Naive thymus-derived CD4-positive, alpha-beta T cell (primary cell): ENCODE measurements around the gene WWP2. TPM values are rescaled to one million over a fixed set of nuclear protein-coding genes. Genes with fewer than 3 reads are reported as not detected.
"Not testable (repeated sequence)": the region's sequence is repeated elsewhere in the genome, so short reads cannot be mapped to it uniquely, and the experiment has no call there.

Source experiments
- ATAC-seq: fragments of 150-1000 bp; cut with Tn5 transposase; 2 replicates; pipeline ENCODE4 v1.10.0; 2021; ENCODE audit warnings: mild to moderate bottlenecking, moderate library complexity
- CTCF ChIA-PET: fragments of 350-600 bp; sonication (Branson Sonifier 250); formaldehyde crosslinking; loops from one replicate; lab custom pipeline; 2021; ENCODE audit warnings: antibody characterized with exemption; lab: Charles Lee
- POLR2A ChIA-PET: fragments of 350-600 bp; sonication (Branson Sonifier 250); formaldehyde crosslinking; loops from one replicate; lab custom pipeline; 2021; ENCODE audit warnings: antibody characterized with exemption, inconsistent platforms; lab: Charles Lee
- DNase-seq, 9 donors: peaks; one replicate each; pipeline versions ENCODE4 v3.0.0 to v3.0.0-alpha.2; 2020 to 2022; ENCODE audit warnings: mixed read lengths in 1 of 9
- H3K27ac ChIP-seq: one replicate; pipeline ENCODE4 v1.7.0; 2013; ENCODE audit warnings: mild to moderate bottlenecking, low read depth, low read length, moderate library complexity
- H3K27me3 ChIP-seq, 2 donors: one replicate each; pipeline ENCODE4 v1.7.0; 2013; ENCODE audit warnings: low read length in 2 of 2, mild to moderate bottlenecking in 2 of 2, moderate library complexity in 2 of 2; ENCODE audit not compliant: control insufficient read depth in 2 of 2, insufficient read depth in 2 of 2
- H3K36me3 ChIP-seq, 3 experiments: 1 replicate in 2 of 3; 2 replicates in 1 of 3; pipeline ENCODE4 v1.7.0; 2013; ENCODE audit warnings: low read length in 3 of 3, mild to moderate bottlenecking in 3 of 3, moderate library complexity in 1 of 3; ENCODE audit not compliant: insufficient read depth in 3 of 3, control insufficient read depth in 2 of 3
- H3K4me1 ChIP-seq, 2 donors: one replicate each; pipeline ENCODE4 v1.7.0; 2013; ENCODE audit warnings: low read length in 2 of 2, mild to moderate bottlenecking in 2 of 2, moderate library complexity in 1 of 2; ENCODE audit not compliant: control insufficient read depth in 2 of 2, insufficient read depth in 2 of 2
- H3K4me3 ChIP-seq: 2 replicates; pipeline ENCODE4 v1.7.0; 2013; ENCODE audit warnings: mild to moderate bottlenecking, low read length
- H3K9me3 ChIP-seq, 3 experiments: 1 replicate in 2 of 3; 2 replicates in 1 of 3; pipeline ENCODE4 v1.7.0; 2013; ENCODE audit warnings: low read length in 3 of 3; ENCODE audit not compliant: control insufficient read depth in 2 of 3
- H3K27ac Mint-ChIP-seq, 9 donors: one replicate each; pipeline ENCODE4 v1.8.0; 2020 to 2022; ENCODE audit warnings: mixed read lengths in 9 of 9, mild to moderate bottlenecking in 8 of 9, moderate library complexity in 5 of 9, inconsistent platforms in 2 of 9
- H3K27me3 Mint-ChIP-seq, 5 donors: one replicate each; pipeline ENCODE4 v1.8.0; 2021 to 2022; ENCODE audit warnings: mixed read lengths in 5 of 5, mild to moderate bottlenecking in 1 of 5
- H3K36me3 Mint-ChIP-seq, 5 donors: one replicate each; pipeline ENCODE4 v1.8.0; 2020 to 2022; ENCODE audit warnings: mixed read lengths in 5 of 5, mild to moderate bottlenecking in 3 of 5, inconsistent platforms in 1 of 5
- H3K4me1 Mint-ChIP-seq, 7 donors: one replicate each; pipeline ENCODE4 v1.8.0; 2020 to 2022; ENCODE audit warnings: mixed read lengths in 7 of 7, mild to moderate bottlenecking in 3 of 7, inconsistent platforms in 1 of 7
- H3K4me3 Mint-ChIP-seq, 10 donors: one replicate each; pipeline ENCODE4 v1.8.0; 2020 to 2022; ENCODE audit warnings: mild to moderate bottlenecking in 10 of 10, mixed read lengths in 10 of 10, moderate library complexity in 6 of 10, inconsistent platforms in 2 of 10
- H3K9me3 Mint-ChIP-seq, 11 donors: one replicate each; pipeline ENCODE4 v1.8.0; 2020 to 2022; ENCODE audit warnings: mixed read lengths in 11 of 11, mild to moderate bottlenecking in 4 of 11, inconsistent platforms in 1 of 11, moderate library complexity in 1 of 11
- intact Hi-C, 2 donors: fragments of 100-400 bp; cut with micrococcal nuclease; formaldehyde crosslinking; loops; one replicate each; pipeline ENCODE4 v1.15.1; 2023
- polyA plus RNA-seq, 2 donors: library from polyadenylated mRNA; unstranded; fragments of 300-500 nt; fragmentation: Illumina TruSeq; gene quantifications; one replicate each; pipeline ENCODE4 v1.2.3, GENCODE V29; 2021
- total RNA-seq, 6 experiments: library from RNA in 5 of 6; stranded (reverse) in 5 of 6; gene quantifications; 1 replicate in 5 of 6; 2 replicates in 1 of 6; pipeline ENCODE4 v1.2.3 and lab custom pipeline; 2021 to 2026

WWP2 gene
- total and polyA plus RNA-seq, 7 experiments from 2014 or later: 29.2 to 81.3 (median 64.7) TPM

- intact Hi-C loops: loop anchor here in 1 of 2 donors (10.0 kb wide), 1 partner anchor 128 kb away; the partner anchor contains the start of gene NQO1
- no peaks in the 10 kb centered on the region for H3K4me1 ChIP-seq
- DNase-seq (no peak), ATAC-seq (no peak)
- H3K4me3 Mint-ChIP-seq: no peak overlapping the region
- no peaks in the 10 kb centered on the region for H3K9me3 Mint-ChIP-seq
- H3K4me3 ChIP-seq: no peak overlapping the region
- H3K27ac Mint-ChIP-seq: no peak overlapping the region
- no peaks in the 10 kb centered on the region for H3K27me3 ChIP-seq
- no peak overlapping the region for H3K27ac ChIP-seq
- POLR2A ChIA-PET: no interaction called here
- peaks cover 0 to 20% (median 0%) of the 10 kb centered on the region in 3 experiments for H3K36me3 ChIP-seq
- H3K36me3 Mint-ChIP-seq: peaks cover 9 to 48% (median 18%) of the 10 kb centered on the region in 5 donors
- CTCF ChIA-PET: no interaction called here
- H3K9me3 ChIP-seq: no peaks in the 10 kb centered on the region
- H3K27me3 Mint-ChIP-seq: no peaks in the 10 kb centered on the region
- H3K4me1 Mint-ChIP-seq: peaks cover 2 to 15% (median 9%) of the 10 kb centered on the region in 7 donors
Observed at GRCh38 chr16:69852815-69853214, 90.7 kb downstream of the WWP2 start.

GRCh38 chr16:69853481-69853880, 91.3 kb downstream of the WWP2 start:
- H3K9me3 Mint-ChIP-seq: no peaks in the 10 kb centered on the region
- H3K36me3 Mint-ChIP-seq: peaks cover 9 to 48% (median 18%) of the 10 kb centered on the region in 5 donors
- POLR2A ChIA-PET: no interaction called here
- peaks cover 0 to 25% (median 0%) of the 10 kb centered on the region in 3 experiments for H3K36me3 ChIP-seq
- intact Hi-C loops: loop anchor here in 1 of 2 donors (10.0 kb wide), 1 partner anchor 129 kb away; the partner anchor contains the start of gene NQO1
- ATAC-seq (no peak), DNase-seq (no peak)
- H3K27me3 Mint-ChIP-seq: no peaks in the 10 kb centered on the region
- H3K4me1 Mint-ChIP-seq: peaks cover 2 to 15% (median 10%) of the 10 kb centered on the region in 7 donors
- H3K9me3 ChIP-seq: no peaks in the 10 kb centered on the region
- H3K27ac ChIP-seq: no peak overlapping the region
- no peaks in the 10 kb centered on the region for H3K27me3 ChIP-seq
- peak overlapping the region in 1 of 10 donors; percentile 38 for H3K4me3 Mint-ChIP-seq
- CTCF ChIA-PET: no interaction called here
- no peak overlapping the region for H3K4me3 ChIP-seq
- no peak overlapping the region for H3K27ac Mint-ChIP-seq
- no peaks in the 10 kb centered on the region for H3K4me1 ChIP-seq

GRCh38 chr16:69854776-69855175, 92.6 kb downstream of the WWP2 start:
- H3K27ac Mint-ChIP-seq, H3K27me3 Mint-ChIP-seq: not testable (repeated sequence)

GRCh38 chr16:69855592-69855991, 93.5 kb downstream of the WWP2 start:
- no peak for ATAC-seq
- no peak overlapping the region for H3K27ac ChIP-seq
- H3K4me1 ChIP-seq: no peaks in the 10 kb centered on the region
- Mint-ChIP-seq H3K27ac (peak overlapping the region in 3 of 9 donors; percentile 1 to 34 (median 11)), H3K9me3 (no peaks in the 10 kb centered on the region), H3K4me3 (peak overlapping the region in 1 of 10 donors; percentile 33), H3K4me1 (peaks cover 4 to 16% (median 11%) of the 10 kb centered on the region in 7 donors), H3K27me3 (no peaks in the 10 kb centered on the region), H3K36me3 (peaks cover 9 to 57% (median 20%) of the 10 kb centered on the region in 5 donors)
- H3K4me3 ChIP-seq: no peak overlapping the region
- no peak for DNase-seq
- H3K27me3 ChIP-seq: no peaks in the 10 kb centered on the region
- ChIA-PET POLR2A (no interaction called here), CTCF (no interaction called here)
- intact Hi-C loops: loop anchor here in 1 of 2 donors (10.0 kb wide), 1 partner anchor 131 kb away; the partner anchor contains the start of gene NQO1
- no peaks in the 10 kb centered on the region for H3K9me3 ChIP-seq
- H3K36me3 ChIP-seq: peaks cover 0 to 32% (median 0%) of the 10 kb centered on the region in 3 experiments

More at GRCh38 chr16:69854776-69855175, 92.6 kb downstream of the WWP2 start:
- POLR2A ChIA-PET, CTCF ChIA-PET, H3K9me3 ChIP-seq, ATAC-seq, H3K27me3 ChIP-seq, H3K4me1 ChIP-seq, H3K9me3 Mint-ChIP-seq, H3K4me3 Mint-ChIP-seq, DNase-seq, H3K4me3 ChIP-seq, H3K27ac ChIP-seq: not testable (repeated sequence)
- peaks cover 0 to 32% (median 0%) of the 10 kb centered on the region in 3 experiments for H3K36me3 ChIP-seq
- Mint-ChIP-seq H3K4me1 (peaks cover 4 to 19% (median 11%) of the 10 kb centered on the region in 7 donors), H3K36me3 (peaks cover 9 to 53% (median 22%) of the 10 kb centered on the region in 5 donors)
- intact Hi-C loops: loop anchor here in 1 of 2 donors (10.0 kb wide), 1 partner anchor 130 kb away; the partner anchor contains the start of gene NQO1

- Mint-ChIP-seq H3K9me3 (no peaks in the 10 kb centered on the region), H3K4me1 (peaks cover 0 to 17% (median 11%) of the 10 kb centered on the region in 7 donors), H3K27me3 (no peaks in the 10 kb centered on the region), H3K27ac (peak overlapping the region in 3 of 9 donors; percentile 3 to 18 (median 13)), H3K4me3 (no peak overlapping the region), H3K36me3 (peaks cover 6 to 47% (median 17%) of the 10 kb centered on the region in 5 donors)
- ATAC-seq: no peak
- ChIA-PET POLR2A (interaction anchor here (0.8 kb wide), 1 partner anchor 402 kb away, joined by 3 read pairs; no protein-coding TSS in a partner anchor), CTCF (no interaction called here)
- Histone ChIP-seq H3K36me3 (peaks cover 0 to 29% (median 0%) of the 10 kb centered on the region in 3 experiments), H3K27me3 (no peaks in the 10 kb centered on the region), H3K4me1 (no peaks in the 10 kb centered on the region), H3K9me3 (no peaks in the 10 kb centered on the region), H3K27ac (no peak overlapping the region), H3K4me3 (no peak overlapping the region)
- no peak for DNase-seq
- intact Hi-C loops: loop anchor here in 1 of 2 donors (10.0 kb wide), 1 partner anchor 134 kb away; the partner anchor contains the start of gene NQO1
Observed at GRCh38 chr16:69858191-69859104, 96.3 kb downstream of the WWP2 start.

DNA sequence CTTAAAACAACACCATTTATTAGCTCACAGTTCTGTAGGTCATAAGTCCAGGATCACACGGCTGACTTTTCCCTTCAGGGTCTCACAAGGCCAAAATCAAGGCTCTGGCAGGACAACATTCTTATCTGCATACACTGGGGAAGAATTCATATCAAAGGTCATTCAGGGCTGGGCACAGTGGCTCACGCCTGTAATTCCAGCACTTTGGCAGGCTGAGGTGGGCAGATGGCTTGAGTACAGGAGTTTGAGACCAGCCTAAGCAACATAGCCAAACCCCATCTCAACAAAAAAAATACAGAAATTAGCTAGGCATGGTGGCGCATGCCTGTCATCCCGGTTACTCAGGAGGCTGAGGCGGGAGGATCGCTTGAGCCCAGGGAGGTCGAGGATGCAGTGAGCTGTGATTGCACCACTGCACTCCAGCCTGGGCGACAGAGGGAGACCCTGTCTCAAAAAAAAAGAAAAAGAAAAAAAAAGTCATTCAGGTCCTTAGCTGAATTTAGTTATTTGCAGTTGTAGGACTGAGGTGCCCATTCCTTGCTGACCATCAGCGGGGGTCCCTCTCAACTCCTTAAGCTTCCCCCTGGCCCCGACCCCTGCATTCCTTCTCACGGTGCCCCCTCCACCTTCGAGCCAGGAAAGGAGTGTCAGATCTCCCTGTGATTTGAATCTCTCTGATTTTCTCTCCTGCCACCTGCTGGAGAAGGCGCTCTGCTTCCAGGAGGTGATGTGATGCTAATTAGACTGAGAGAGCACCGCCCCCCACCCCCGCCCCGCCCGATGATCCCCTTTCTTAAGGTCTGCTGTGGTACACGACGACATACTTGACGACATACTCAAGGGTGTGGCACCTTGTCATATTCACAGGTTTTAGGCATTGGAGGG, 97.2 kb downstream of the WWP2 start:
- Histone ChIP-seq H3K4me3 (no peak overlapping the region), H3K27ac (no peak overlapping the region), H3K36me3 (peaks cover 0 to 23% (median 0%) of the 10 kb centered on the region in 3 experiments), H3K9me3 (no peaks in the 10 kb centered on the region), H3K4me1 (no peaks in the 10 kb centered on the region), H3K27me3 (no peaks in the 10 kb centered on the region)
- no peak overlapping the region for H3K4me3 Mint-ChIP-seq
- H3K27me3 Mint-ChIP-seq: no peaks in the 10 kb centered on the region
- DNase-seq: no peak
- no peaks in the 10 kb centered on the region for H3K9me3 Mint-ChIP-seq
- peaks cover 0 to 15% (median 10%) of the 10 kb centered on the region in 7 donors for H3K4me1 Mint-ChIP-seq
- no peak for ATAC-seq
- intact Hi-C loops: loop anchor here in 1 of 2 donors (10.0 kb wide), 1 partner anchor 135 kb away; the partner anchor contains the start of gene NQO1
- CTCF ChIA-PET: no interaction called here
- peak overlapping the region in 3 of 9 donors; percentile 22 to 85 (median 43) for H3K27ac Mint-ChIP-seq
- H3K36me3 Mint-ChIP-seq: peaks cover 0 to 42% (median 9%) of the 10 kb centered on the region in 5 donors
- POLR2A ChIA-PET: no interaction called here
